Measurements from ENCODE around the gene RGSL1.

DNA sequence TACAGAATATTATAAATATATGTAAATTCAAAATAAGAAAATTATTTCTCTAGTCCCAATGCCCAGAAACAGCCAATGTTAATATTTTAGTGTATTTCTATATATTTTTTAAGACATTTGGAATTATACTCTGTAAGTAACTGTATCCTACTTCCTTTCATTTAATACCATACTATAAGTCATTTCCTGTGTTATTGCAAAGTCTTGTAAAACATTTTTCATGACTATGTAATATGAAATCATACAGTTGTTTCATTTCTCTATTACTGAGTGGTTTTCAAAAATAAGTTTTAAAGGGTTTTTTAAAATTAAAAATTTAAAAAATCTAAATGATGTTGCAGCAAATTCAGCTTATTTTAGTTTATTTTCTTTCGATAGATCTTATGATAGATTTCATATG lies 137.1 kb downstream of the RGSL1 start:
- TF ChIP-seq, protein P1, sequence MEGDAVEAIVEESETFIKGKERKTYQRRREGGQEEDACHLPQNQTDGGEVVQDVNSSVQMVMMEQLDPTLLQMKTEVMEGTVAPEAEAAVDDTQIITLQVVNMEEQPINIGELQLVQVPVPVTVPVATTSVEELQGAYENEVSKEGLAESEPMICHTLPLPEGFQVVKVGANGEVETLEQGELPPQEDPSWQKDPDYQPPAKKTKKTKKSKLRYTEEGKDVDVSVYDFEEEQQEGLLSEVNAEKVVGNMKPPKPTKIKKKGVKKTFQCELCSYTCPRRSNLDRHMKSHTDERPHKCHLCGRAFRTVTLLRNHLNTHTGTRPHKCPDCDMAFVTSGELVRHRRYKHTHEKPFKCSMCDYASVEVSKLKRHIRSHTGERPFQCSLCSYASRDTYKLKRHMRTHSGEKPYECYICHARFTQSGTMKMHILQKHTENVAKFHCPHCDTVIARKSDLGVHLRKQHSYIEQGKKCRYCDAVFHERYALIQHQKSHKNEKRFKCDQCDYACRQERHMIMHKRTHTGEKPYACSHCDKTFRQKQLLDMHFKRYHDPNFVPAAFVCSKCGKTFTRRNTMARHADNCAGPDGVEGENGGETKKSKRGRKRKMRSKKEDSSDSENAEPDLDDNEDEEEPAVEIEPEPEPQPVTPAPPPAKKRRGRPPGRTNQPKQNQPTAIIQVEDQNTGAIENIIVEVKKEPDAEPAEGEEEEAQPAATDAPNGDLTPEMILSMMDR (IDR thresholded peaks at IDR 0.05) = no peak
- TF ChIP-seq EP300 (IDR thresholded peaks at IDR 0.05) = no peak
